Amniotic epithelial cell (primary cell): Measurements from ENCODE around the gene RRAS.

Source experiments
- DNase-seq: peaks from one replicate; pipeline ENCODE4 v3.0.0-alpha.2; 2010; ENCODE audit warnings: low read depth

The RRAS gene

GRCh38 chr19:49654581-49654980 is 14.6 kb upstream of the RRAS start:
- DNase-seq = no peak

- DNase-seq = no peak
Observed at GRCh38 chr19:49653466-49653806, 13.5 kb upstream of the RRAS start.

DNA sequence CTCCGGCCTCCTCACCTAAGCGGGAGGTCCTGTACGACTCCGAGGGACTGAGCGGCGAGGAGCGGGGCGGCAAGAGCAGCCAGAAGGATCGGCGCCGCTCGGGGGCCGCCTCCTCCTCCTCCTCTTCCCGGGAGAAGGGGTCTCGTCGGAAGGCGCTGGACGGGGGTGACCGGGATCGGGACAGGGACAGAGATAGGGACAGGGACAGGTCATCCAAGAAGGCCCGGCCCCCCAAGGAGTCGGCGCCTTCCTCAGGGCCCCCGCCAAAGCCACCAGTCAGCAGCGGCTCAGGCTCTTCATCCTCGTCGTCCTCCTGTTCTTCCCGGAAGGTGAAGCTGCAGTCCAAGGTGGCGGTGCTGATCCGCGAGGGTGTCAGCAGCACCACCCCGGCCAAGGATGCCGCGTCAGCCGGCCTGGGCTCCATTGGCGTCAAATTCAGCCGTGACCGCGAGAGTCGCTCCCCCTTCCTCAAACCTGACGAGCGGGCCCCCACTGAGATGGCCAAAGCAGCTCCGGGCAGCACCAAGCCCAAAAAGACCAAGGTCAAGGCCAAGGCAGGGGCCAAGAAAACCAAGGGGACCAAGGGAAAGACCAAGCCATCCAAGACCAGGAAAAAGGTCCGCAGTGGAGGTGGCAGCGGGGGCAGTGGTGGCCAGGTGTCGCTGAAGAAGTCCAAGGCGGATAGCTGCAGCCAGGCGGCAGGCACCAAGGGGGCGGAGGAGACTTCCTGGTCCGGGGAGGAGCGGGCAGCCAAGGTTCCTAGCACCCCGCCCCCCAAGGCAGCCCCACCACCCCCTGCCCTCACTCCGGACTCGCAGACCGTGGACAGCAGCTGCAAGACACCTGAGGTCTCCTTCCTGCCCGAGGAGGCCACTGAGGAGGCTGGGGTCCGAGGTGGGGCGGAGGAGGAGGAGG is 12.9 kb upstream of the RRAS start:
- no peak for DNase-seq

GRCh38 chr19:49651820-49652550 is 12.0 kb upstream of the RRAS start:
- DNase-seq = no peak

- DNase-seq = no peak
Observed at GRCh38 chr19:49651029-49651819, 11.3 kb upstream of the RRAS start.

DNA sequence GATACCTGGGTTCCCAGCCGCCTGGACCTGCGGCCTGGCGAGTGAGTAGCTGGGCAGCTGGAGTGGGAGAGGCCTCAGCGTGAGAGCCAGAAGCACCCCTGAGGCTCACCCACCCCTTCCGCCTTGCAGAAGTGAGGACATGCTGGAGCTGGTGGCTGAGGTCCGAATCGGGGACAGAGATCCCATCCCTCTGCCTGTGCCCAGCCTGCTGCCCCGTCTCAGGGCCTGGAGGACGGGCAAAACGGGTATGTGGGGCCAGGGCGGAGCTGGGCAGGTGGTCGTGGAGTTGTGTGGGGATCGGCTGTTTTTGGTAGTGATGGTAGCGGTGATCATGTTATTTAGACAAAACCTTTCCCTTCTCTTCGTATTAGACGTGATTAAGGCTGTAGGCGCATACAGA is 6.6 kb upstream of the RRAS start:
- DNase-seq = no peak

- DNase-seq = no peak
Observed at GRCh38 chr19:49645995-49646394, 6.1 kb upstream of the RRAS start.

DNA sequence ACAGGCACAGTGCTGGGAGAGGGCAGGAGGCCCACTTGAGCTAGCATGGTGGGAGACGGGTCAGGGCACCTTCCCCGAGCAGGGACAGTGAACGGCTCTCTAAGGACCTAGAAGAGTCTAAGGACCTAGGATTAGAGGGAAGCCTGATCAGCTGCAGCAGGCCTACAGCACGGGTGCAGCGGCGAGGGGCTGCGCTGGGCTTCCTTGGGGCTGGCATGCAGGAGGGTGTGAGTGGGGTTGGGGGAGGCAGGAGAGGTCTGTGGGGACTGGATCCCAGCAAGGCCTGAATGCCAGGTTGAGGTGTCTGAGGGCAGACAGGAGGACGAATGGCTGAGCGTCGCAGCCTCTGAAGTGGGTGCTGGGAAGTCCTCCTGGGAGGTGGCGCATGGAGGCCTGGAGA is 5.6 kb upstream of the RRAS start:
- no peak for DNase-seq

DNA sequence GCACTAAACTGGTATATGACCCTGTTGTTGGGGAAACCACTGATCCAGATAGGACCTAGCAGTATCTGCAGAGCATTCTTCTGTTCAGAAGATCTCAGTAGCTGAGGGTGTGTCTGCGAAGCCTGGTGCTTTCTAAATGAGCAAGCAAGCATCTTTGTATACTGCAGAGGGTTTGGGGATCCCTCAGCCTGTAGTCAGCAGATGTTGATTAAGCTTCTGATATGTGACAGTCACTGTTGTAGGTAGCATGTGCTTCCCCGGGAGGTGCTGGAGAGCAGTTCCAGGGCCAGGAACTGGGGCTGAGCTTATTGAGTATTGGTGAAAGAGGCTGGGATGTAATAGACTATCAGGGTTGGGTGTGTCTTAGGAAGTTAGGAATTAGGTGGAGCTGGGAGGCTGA is 3.5 kb upstream of the RRAS start:
- no peak for DNase-seq

GRCh38 chr19:49642492-49643035 is 2.6 kb upstream of the RRAS start:
- no peak for DNase-seq

GRCh38 chr19:49641688-49642491 is 1.9 kb upstream of the RRAS start, which contains the start of gene SCAF1:
Gene SCAF1, plus strand, starts transcription at chr19:49642209. Its CDS starts 2,818 bp downstream, at chr19:49645027.
- DNase-seq = peak; percentile 99

DNA sequence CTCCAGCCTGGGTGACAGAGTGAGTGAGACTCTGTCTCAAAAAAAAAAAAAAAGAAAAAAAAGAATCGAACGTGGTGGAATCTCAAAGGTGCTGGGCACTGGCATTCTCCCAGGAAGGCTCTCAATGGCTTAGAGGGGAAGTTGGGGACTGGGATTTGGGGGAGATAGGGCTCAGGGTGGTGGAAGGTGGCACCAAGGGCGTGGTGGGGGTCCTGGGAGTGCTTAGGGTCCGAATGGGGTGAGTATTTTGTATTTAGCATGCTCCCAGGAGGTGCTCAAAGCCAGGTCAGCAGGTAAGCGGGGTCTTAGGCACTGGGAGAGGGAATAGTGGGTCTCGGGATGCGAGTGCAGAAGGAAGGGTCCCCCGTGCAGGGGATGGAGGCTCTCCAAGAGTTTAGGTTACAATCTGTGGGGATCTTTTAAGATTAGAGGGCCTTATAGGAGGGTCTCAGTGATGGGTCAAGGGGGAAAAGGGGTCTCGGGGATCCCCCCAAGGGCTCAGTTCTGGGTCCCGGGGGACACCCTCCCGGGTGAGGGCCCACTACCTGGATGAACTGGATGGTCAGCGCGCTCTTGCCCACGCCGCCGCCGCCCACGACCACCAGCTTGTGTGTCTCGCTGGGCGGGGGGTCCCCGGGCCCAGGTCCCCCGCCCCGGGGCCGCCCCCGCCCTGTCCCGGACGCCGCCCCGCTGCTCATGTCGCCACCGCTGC is 386 bp downstream of the RRAS start:
- DNase-seq = no peak

DNA sequence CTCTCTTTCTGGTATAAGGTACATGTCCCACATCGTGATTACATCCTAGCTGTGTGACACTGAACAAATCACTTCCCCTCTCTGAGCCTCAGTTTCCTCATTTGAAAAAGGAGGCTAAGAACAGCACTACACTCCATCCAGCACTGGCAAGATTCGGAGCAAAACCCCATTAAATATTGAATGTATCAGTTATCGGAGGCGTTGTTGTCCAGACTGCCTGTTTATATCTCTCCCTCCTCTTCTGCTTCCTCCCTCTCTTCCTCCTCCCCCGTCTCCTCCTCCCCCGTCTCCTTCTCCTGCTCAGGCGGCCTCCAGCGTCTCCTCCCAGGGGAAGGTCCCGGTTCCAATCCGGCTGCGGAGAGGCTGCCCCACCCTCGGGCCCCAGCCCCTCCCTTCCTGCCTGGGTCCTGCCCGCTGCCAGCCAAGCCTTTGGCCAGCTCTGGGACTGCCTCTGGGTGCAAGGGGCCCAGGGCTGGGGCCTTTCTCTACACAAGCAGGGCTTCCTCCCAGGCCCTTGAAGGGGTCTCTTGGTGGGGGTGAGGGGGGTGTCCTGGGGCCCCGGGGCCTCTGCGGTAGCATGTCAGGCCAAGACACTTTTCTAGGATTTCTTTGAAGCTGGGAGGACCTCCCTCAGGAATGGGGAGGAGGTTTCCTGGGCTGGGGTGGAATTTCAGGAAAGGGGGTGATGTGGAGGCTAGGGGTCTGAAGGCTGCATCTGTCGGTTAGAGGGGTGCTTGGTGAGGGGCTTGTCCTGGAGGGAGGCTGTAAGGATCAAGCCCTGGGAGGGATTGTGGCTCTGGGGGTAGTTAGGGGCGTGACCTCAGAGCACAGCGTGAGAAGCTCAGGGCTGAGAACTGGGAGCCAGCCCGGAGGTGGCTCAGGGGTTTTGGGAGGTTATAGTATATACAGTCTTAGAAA is 1.9 kb downstream of the RRAS start:
- DNase-seq = peak; percentile 77

- no peak for DNase-seq
Observed at GRCh38 chr19:49636233-49636932, 3.6 kb downstream of the RRAS start.

GRCh38 chr19:49635530-49636232 is 4.3 kb downstream of the RRAS start:
- peak; percentile 50 for DNase-seq

GRCh38 chr19:49633273-49633672 is 6.7 kb downstream of the RRAS start:
- peak; percentile 57 for DNase-seq

GRCh38 chr19:49632576-49632975 is 7.4 kb downstream of the RRAS start:
- no peak for DNase-seq

GRCh38 chr19:49631610-49632192 is 8.2 kb downstream of the RRAS start:
- no peak for DNase-seq
